A549 (cell line): Measurements from ENCODE around the gene AUTS2. TPM values are rescaled to one million over a fixed set of nuclear protein-coding genes. Genes with fewer than 3 reads are reported as not detected.

ENCODE experiments used
- ATAC-seq, 2 experiments: fragments of 200-7000 bp in 1 of 2; fragments of >200 bp in 1 of 2; cut with Nextera tagmentation in 1 of 2; cut with Tn5 transposase in 1 of 2; 3 replicates each; pipeline versions ENCODE4 v1.8.0 to v1.9.1; 2018 to 2020; ENCODE audit warnings: mild to moderate bottlenecking in 1 of 2, moderate library complexity in 1 of 2
- CTCF ChIA-PET: fragments of 300-600 bp; sonication (Branson Sonifier 250); formaldehyde crosslinking; extraction: SDS; loops from one replicate; lab custom pipeline; 2021; ENCODE audit warnings: antibody characterized with exemption, inconsistent platforms; lab: Yijun Ruan, JAX
- POLR2A ChIA-PET: fragments of 350-600 bp; formaldehyde crosslinking; extraction: SDS; loops from one replicate; lab custom pipeline; 2021; ENCODE audit warnings: antibody characterized with exemption, inconsistent platforms; lab: Yijun Ruan, JAX
- DNase-seq, 2 experiments: peaks; one replicate each; pipeline versions ENCODE4 v3.0.0 to v3.0.0-alpha.2; 2011 to 2016; ENCODE audit warnings: low read depth in 1 of 2, low spot score in 1 of 2
- FAIRE-seq: peaks from 2 replicates; lab custom pipeline; 2011; peaks lifted over from hg19 to GRCh38; lab: Jason Lieb, UNC
- H3K27ac ChIP-seq, 2 experiments: fragments of >200 bp; sonication (Bioruptor Twin); formaldehyde crosslinking; 3 replicates each; pipeline ENCODE4 v1.5.1; 2016 to 2017
- H3K4me1 ChIP-seq: fragments of >200 bp; sonication (Bioruptor Twin); formaldehyde crosslinking; 3 replicates; pipeline ENCODE4 v1.6.1; 2016
- H3K4me2 ChIP-seq: fragments of >200 bp; sonication (Bioruptor Twin); formaldehyde crosslinking; 3 replicates; pipeline ENCODE4 v1.6.1; 2016
- H3K4me3 ChIP-seq: fragments of >200 bp; sonication (Bioruptor Twin); formaldehyde crosslinking; 3 replicates; pipeline ENCODE4 v1.5.1; 2016
- H3K9me3 ChIP-seq: fragments of >200 bp; sonication (Bioruptor Twin); formaldehyde crosslinking; 3 replicates; pipeline ENCODE4 v1.6.1; 2016
- ATOH8 ChIP-seq: fragments of 250-450 bp; sonication (Bioruptor Pico); IDR thresholded peaks from 2 replicates; pipeline ENCODE4 v1.5.0; 2020; ENCODE audit warnings: low read depth, mild to moderate bottlenecking, moderate library complexity
- BCL3 ChIP-seq: fragments of >200 bp; sonication (Bioruptor Twin); formaldehyde crosslinking; IDR thresholded peaks from 3 replicates; pipeline ENCODE4 v1.6.1; 2016
- CBX8 ChIP-seq: fragments of 200-600 bp; sonication (generic); IDR thresholded peaks from 2 replicates; pipeline ENCODE4 v1.6.1; 2016
- CEBPB ChIP-seq, 2 experiments: fragments of >200 bp in 1 of 2; sonication (Bioruptor Twin) in 1 of 2; formaldehyde crosslinking in 1 of 2; IDR thresholded peaks; 2 replicates each; pipeline ENCODE4 v1.6.1; 2012 to 2016
- EHF ChIP-seq: fragments of 250-450 bp; sonication (Bioruptor Pico); IDR thresholded peaks from 2 replicates; pipeline ENCODE4 v1.5.0; 2020; ENCODE audit warnings: mild to moderate bottlenecking
- EHMT2 ChIP-seq: fragments of 200-600 bp; sonication (generic); IDR thresholded peaks from 2 replicates; pipeline ENCODE4 v1.6.1; 2016; ENCODE audit warnings: antibody characterized with exemption, low read depth, mild to moderate bottlenecking, moderate library complexity
- EP300 ChIP-seq, 2 experiments: fragments of >200 bp; sonication (Bioruptor Twin); formaldehyde crosslinking; IDR thresholded peaks; 2 replicates in 1 of 2; 3 replicates in 1 of 2; pipeline ENCODE4 v1.6.1; 2016 to 2017
- ESRRA ChIP-seq: fragments of 150-350 bp; IDR thresholded peaks from 2 replicates; pipeline ENCODE4 v1.6.1; 2014; ENCODE audit warnings: mild to moderate bottlenecking, low read length, borderline replicate concordance
- FOXS1 ChIP-seq: fragments of 250-450 bp; sonication (Bioruptor Pico); IDR thresholded peaks from 2 replicates; pipeline ENCODE4 v1.5.0; 2020; ENCODE audit warnings: mild to moderate bottlenecking, moderate library complexity
- HDAC2 ChIP-seq: fragments of 200-600 bp; sonication (generic); IDR thresholded peaks from 2 replicates; pipeline ENCODE4 v1.6.1; 2016
- HOXA7 ChIP-seq: fragments of 250-450 bp; sonication (Bioruptor Pico); IDR thresholded peaks from 2 replicates; pipeline ENCODE4 v1.5.0; 2020; ENCODE audit warnings: mild to moderate bottlenecking, moderate library complexity
- HOXB5 ChIP-seq: fragments of 250-450 bp; sonication (Bioruptor Pico); IDR thresholded peaks from 2 replicates; pipeline ENCODE4 v1.5.0; 2020; ENCODE audit warnings: mild to moderate bottlenecking, moderate library complexity
- KDM5A ChIP-seq: fragments of 200-600 bp; sonication (generic); IDR thresholded peaks from 2 replicates; pipeline ENCODE4 v1.6.1; 2016; ENCODE audit warnings: antibody characterized with exemption, mild to moderate bottlenecking
- MAFK ChIP-seq: fragments of 450-650 bp; IDR thresholded peaks from 2 replicates; pipeline ENCODE4 v1.6.1; 2014; ENCODE audit not compliant: partially characterized antibody
- MYC ChIP-seq: IDR thresholded peaks from 2 replicates; pipeline ENCODE4 v1.6.1; 2012; ENCODE audit warnings: mild to moderate bottlenecking, inconsistent platforms, low read length, improper control_type of control experiment, borderline replicate concordance
- NPAS2 ChIP-seq: fragments of 250-450 bp; sonication (Bioruptor Pico); IDR thresholded peaks from 2 replicates; pipeline ENCODE4 v1.8.0; 2022; ENCODE audit warnings: mild to moderate bottlenecking, moderate library complexity, borderline replicate concordance
- NR3C1 ChIP-seq: fragments of >200 bp; sonication (Bioruptor Twin); formaldehyde crosslinking; IDR thresholded peaks from 3 replicates; pipeline ENCODE4 v1.6.1; 2017
- PBX3 ChIP-seq: IDR thresholded peaks from 2 replicates; pipeline ENCODE4 v1.6.1; 2012
- PHF8 ChIP-seq: fragments of 200-600 bp; sonication (generic); IDR thresholded peaks from 2 replicates; pipeline ENCODE4 v1.6.1; 2016; ENCODE audit warnings: low read depth, mild to moderate bottlenecking, antibody characterized with exemption, moderate library complexity, borderline replicate concordance
- POLR2A ChIP-seq: IDR thresholded peaks from 2 replicates; pipeline ENCODE4 v1.6.1; 2012; ENCODE audit warnings: mild to moderate bottlenecking, low read length
- RARB ChIP-seq: fragments of 250-450 bp; sonication (Bioruptor Pico); IDR thresholded peaks from 2 replicates; pipeline ENCODE4 v1.8.0; 2021; ENCODE audit warnings: mild to moderate bottlenecking, moderate library complexity
- REST ChIP-seq: fragments of 200-600 bp; sonication (generic); IDR thresholded peaks from 2 replicates; pipeline ENCODE4 v1.6.1; 2016; ENCODE audit warnings: antibody characterized with exemption, mild to moderate bottlenecking, moderate library complexity
- SMC3 ChIP-seq: fragments of >200 bp; sonication (Bioruptor Twin); formaldehyde crosslinking; IDR thresholded peaks from 3 replicates; pipeline ENCODE4 v1.6.1; 2018; ENCODE audit warnings: inconsistent platforms
- SREBF2 ChIP-seq: fragments of 450-650 bp; IDR thresholded peaks from 2 replicates; pipeline ENCODE4 v1.6.1; 2014; ENCODE audit warnings: mild to moderate bottlenecking, moderate library complexity
- ZC3H11A ChIP-seq: fragments of 450-650 bp; IDR thresholded peaks from 2 replicates; pipeline ENCODE4 v1.6.1; 2014; ENCODE audit warnings: antibody characterized with exemption, mild to moderate bottlenecking
- ZFP36 ChIP-seq: fragments of 450-650 bp; IDR thresholded peaks from 2 replicates; pipeline ENCODE4 v1.6.1; 2014; ENCODE audit warnings: borderline replicate concordance; ENCODE audit not compliant: partially characterized antibody
- WGBS: methylation state at CpG from one replicate; pipeline ENCODE4 v1.1.6; 2017; ENCODE audit errors: missing lambda C conversion rate; 5-methylcytosine and 5-hydroxymethylcytosine counted together
- polyA plus RNA-seq, 4 experiments: library from polyadenylated mRNA; depleted of rRNA in 3 of 4; stranded (reverse); fragments of >200 nt; fragmentation: RNase III in 1 of 4; extraction: RNeasy Plus Mini Kit Qiagen cat#74134 plus additional on column Dnase treatment in 1 of 4; gene quantifications; 2 replicates in 3 of 4; 3 replicates in 1 of 4; pipeline ENCODE4 v1.2.3, GENCODE V29; 2011 to 2017

Gene AUTS2
- polyA plus RNA-seq, 2 of the 4 experiments (the other 2 are of a cell fraction), result 1.6 to 3.6 TPM

- DNase-seq, result no peak
- Histone ChIP-seq H3K27ac (no peak overlapping the region), H3K4me1 (no peaks in the 10 kb centered on the region), H3K9me3 (no peaks in the 10 kb centered on the region), H3K4me3 (no peak overlapping the region), H3K4me2 (no peak overlapping the region)
- no peak for TF ChIP-seq FOXS1
- TF ChIP-seq HOXA7 (CRISPR knock-in tag), result no peak
- no peak for TF ChIP-seq HOXB5 (CRISPR knock-in tag)
- TF ChIP-seq REST, result no peak
- no peak for TF ChIP-seq POLR2A
- TF ChIP-seq BCL3, result no peak
- TF ChIP-seq MYC, result no peak
- TF ChIP-seq CBX8, result no peak
- no peak for TF ChIP-seq CEBPB (IDR thresholded peaks at IDR 0.05)
- TF ChIP-seq NPAS2, result no peak
- no peak for TF ChIP-seq ATOH8 (CRISPR knock-in tag)
- TF ChIP-seq SMC3, result no peak
- no peak for TF ChIP-seq ESRRA
- WGBS, result 59% methylated on average over 6 of the region's 6 CpGs
- no peak for FAIRE-seq
- ChIA-PET CTCF (interaction anchor here (2.4 kb wide), 1 partner anchor 43 kb away, joined by 5 read pairs; no protein-coding TSS in a partner anchor), POLR2A (no interaction called here)
- ATAC-seq, result no peak
These were observed 1187.8 kb downstream of the AUTS2 start for GRCh38 chr7:70786076-70786475.

GRCh38 chr7:70787286-70787685, 1189.0 kb downstream of the AUTS2 start:
- Histone ChIP-seq H3K9me3 (no peaks in the 10 kb centered on the region), H3K4me1 (no peaks in the 10 kb centered on the region), H3K4me2 (no peak overlapping the region), H3K27ac (no peak overlapping the region), H3K4me3 (no peak overlapping the region)
- POLR2A ChIA-PET, result no interaction called here
- no peak for DNase-seq
- TF ChIP-seq EHF (no peak), HOXB5 (CRISPR knock-in tag) (no peak), NR3C1 (no peak), EP300 (IDR thresholded peaks at IDR 0.05) (no peak)
- WGBS, result 64% methylated on average over 25 of the region's 25 CpGs
- no peak for FAIRE-seq
- CTCF ChIA-PET, result interaction anchor here (1.6 to 2.4 kb wide), 2 partner anchors 13 to 42 kb away, joined by 5 to 6 read pairs; no protein-coding TSS in a partner anchor
- no peak for ATAC-seq

GRCh38 chr7:70787771-70788170, 1189.5 kb downstream of the AUTS2 start:
- Histone ChIP-seq H3K4me1 (no peaks in the 10 kb centered on the region), H3K9me3 (no peaks in the 10 kb centered on the region), H3K4me3 (no peak overlapping the region), H3K4me2 (no peak overlapping the region), H3K27ac (no peak overlapping the region)
- 49% methylated on average over 8 of the region's 8 CpGs for WGBS
- DNase-seq, result no peak
- ChIA-PET CTCF (interaction anchor here (1.6 to 2.4 kb wide), 2 partner anchors 13 to 41 kb away, joined by 5 to 6 read pairs; no protein-coding TSS in a partner anchor), POLR2A (no interaction called here)
- no peak for ATAC-seq
- FAIRE-seq, result no peak
- no peak for TF ChIP-seq PHF8
- TF ChIP-seq SREBF2, result no peak
- TF ChIP-seq ZC3H11A, result no peak
- no peak for TF ChIP-seq ZFP36
- no peak for TF ChIP-seq PBX3
- no peak for TF ChIP-seq EHF
- no peak for TF ChIP-seq REST
- TF ChIP-seq ESRRA, result no peak
- no peak for TF ChIP-seq EHMT2
- TF ChIP-seq MAFK, result no peak
- no peak for TF ChIP-seq RARB (CRISPR knock-in tag)
- no peak for TF ChIP-seq KDM5A
- no peak for TF ChIP-seq HDAC2
- no peak for TF ChIP-seq CBX8
- TF ChIP-seq EP300 (IDR thresholded peaks at IDR 0.05), result no peak
